PFSK-1 (cell line): ENCODE data around the gene JHY.

Source experiments
- FOXP2 ChIP-seq: optimal IDR thresholded peaks from 2 replicates; pipeline ENCODE3; 2011; ENCODE audit warnings: borderline replicate concordance, control low read depth, inconsistent platforms; ENCODE audit not compliant: insufficient read depth; ENCODE audit errors: extremely low read length, extremely low read depth
- POLR2AphosphoS5 ChIP-seq: IDR thresholded peaks from 2 replicates; pipeline ENCODE4 v1.6.1; 2012; ENCODE audit warnings: low read depth, mild to moderate bottlenecking, control low read depth, low read length, moderate library complexity
- REST ChIP-seq, 2 experiments: IDR thresholded peaks; 2 replicates each; pipeline versions ENCODE4 v1.6.1 to v1.8.0; 2011 to 2012; ENCODE audit warnings: low read depth in 2 of 2, low read length in 2 of 2, control low read depth in 1 of 2, inconsistent platforms in 1 of 2, mild to moderate bottlenecking in 1 of 2, moderate library complexity in 1 of 2; ENCODE audit not compliant: insufficient read depth in 1 of 2
- SIN3A ChIP-seq: IDR thresholded peaks from 2 replicates; pipeline ENCODE4 v1.6.1; 2012; ENCODE audit warnings: mild to moderate bottlenecking, low read length, moderate library complexity, borderline replicate concordance; ENCODE audit not compliant: insufficient read depth
- TAF1 ChIP-seq: IDR thresholded peaks from 2 replicates; pipeline ENCODE4 v1.6.1; 2012; ENCODE audit warnings: low read length, control low read depth, borderline replicate concordance; ENCODE audit not compliant: insufficient read depth

- TF ChIP-seq REST (IDR thresholded peaks at IDR 0.05; ENCODE audit: insufficient read depth in 1 of 2, low read depth in 2 of 2, low read length in 2 of 2) (no peak), SIN3A (no peak), POLR2AphosphoS5 (no peak), TAF1 (no peak), FOXP2 (no peak)
Observed at GRCh38 chr11:122979103-122979814, 96.7 kb downstream of the JHY start.
